ENCODE measurements around the gene CASP2.

- TF ChIP-seq CTCF (IDR thresholded peaks at IDR 0.05; ENCODE audit: insufficient read depth, low read length, poor library complexity, severe bottlenecking) = no peak
- no peak for TF ChIP-seq EZH2phosphoT487 (conservative IDR thresholded peaks at IDR 0.05; ENCODE audit: low read length)
Measured at GRCh38 chr7:143265017-143265693, 23.0 kb upstream of the CASP2 start.

Data from SU-DHL-6 (cell line).